Kidney (tissue), 14 donors: ENCODE data around the gene SGSM2. TPM values are rescaled to one million over a fixed set of nuclear protein-coding genes. Genes with fewer than 3 reads are reported as not detected.

ENCODE experiments used
- DNase-seq, 5 donors: peaks; one replicate each; pipeline ENCODE4 v3.0.0-alpha.2; 2013 to 2020
- FAIRE-seq: peaks from 2 replicates; lab custom pipeline; 2012; peaks lifted over from hg19 to GRCh38; lab: Jason Lieb, UNC
- H3K27ac ChIP-seq, 2 donors: one replicate each; pipeline ENCODE4 v1.7.0; 2013; ENCODE audit warnings: low read depth in 2 of 2, low read length in 2 of 2, inconsistent platforms in 1 of 2
- H3K27me3 ChIP-seq: one replicate; pipeline ENCODE4 v1.7.1; 2013; ENCODE audit warnings: low read length, inconsistent platforms; ENCODE audit not compliant: control insufficient read depth, insufficient read depth
- H3K36me3 ChIP-seq, 3 donors: one replicate each; pipeline versions ENCODE4 v1.7.0 to v1.7.1; 2013; ENCODE audit warnings: low read length in 3 of 3, control low read depth in 1 of 3, inconsistent platforms in 1 of 3; ENCODE audit not compliant: insufficient read depth in 3 of 3, control insufficient read depth in 2 of 3
- H3K4me1 ChIP-seq, 3 donors: one replicate each; pipeline versions ENCODE4 v1.7.0 to v1.7.1; 2013; ENCODE audit warnings: low read length in 3 of 3, inconsistent platforms in 1 of 3, low read depth in 1 of 3; ENCODE audit not compliant: control insufficient read depth in 2 of 3, insufficient read depth in 2 of 3
- H3K4me3 ChIP-seq, 3 donors: one replicate each; pipeline versions ENCODE4 v1.7.0 to v1.8.1; 2013; ENCODE audit warnings: low read length in 3 of 3, control low read depth in 1 of 3, inconsistent platforms in 1 of 3
- H3K9ac ChIP-seq, 3 donors: one replicate each; pipeline versions ENCODE4 v1.7.0 to v1.7.1; 2013; ENCODE audit warnings: low read length in 3 of 3, control low read depth in 1 of 3, inconsistent platforms in 1 of 3
- H3K9me3 ChIP-seq, 3 donors: one replicate each; pipeline versions ENCODE4 v1.7.0 to v1.7.1; 2013; ENCODE audit warnings: low read length in 3 of 3, control low read depth in 1 of 3, inconsistent platforms in 1 of 3; ENCODE audit not compliant: control insufficient read depth in 2 of 3, insufficient read depth in 1 of 3
- CTCF ChIP-seq: IDR thresholded peaks from 3 replicates; pipeline ENCODE4 v1.5.1; 2012; ENCODE audit warnings: mild to moderate bottlenecking, moderate library complexity, borderline replicate concordance; ENCODE audit not compliant: insufficient read depth; ENCODE audit errors: extremely low read depth
- intact Hi-C: fragments of 100-400 bp; cut with DNase I; formaldehyde crosslinking; loops from one replicate; pipeline ENCODE4 v1.11.1; 2022
- polyA plus RNA-seq: library from polyadenylated mRNA; stranded (reverse); fragments of 350-450 nt; fragmentation: Illumina TruSeq; extraction: RNeasy Lipid Tissue Mini Kit (QIAGEN cat#74804); gene quantifications from one replicate; pipeline ENCODE4 v1.2.3, GENCODE V29; 2014; ENCODE audit warnings: low read depth, low replicate concordance; ENCODE audit not compliant: insufficient read depth
- total RNA-seq: library from RNA; stranded (reverse); fragmentation: NEBNext Ultra II Directional; extraction: Animal tissue kit (Norgen Biotek cat#: 25700); gene quantifications from one replicate; pipeline ENCODE4 v1.2.1, GENCODE V29; 2021
- donor health status: control.
- donor health status: control.
- donor health status: control.
- donor health status: control.
- donor health status: control.
- donor health status: DM: yes; HTN: yes; CAD: no.
- donor health status: Normal renal cell carcinoma (clear cell type).

The SGSM2 gene
- total and polyA plus RNA-seq, 2 donors from 2014 or later: 33.7 to 58.0 TPM

GRCh38 chr17:2401426-2402221 is 64.3 kb downstream of the SGSM2 start:
- no peak for TF ChIP-seq CTCF
- peak; percentile 86 for FAIRE-seq
- DNase-seq: peak; percentile 99 to 100 (median 100)
- Histone ChIP-seq H3K27me3 (no peaks in the 10 kb centered on the region), H3K36me3 (no peaks in the 10 kb centered on the region), H3K4me3 (peak overlapping the region; percentile 81 to 98 (median 83)), H3K9ac (peak overlapping the region; percentile 70 to 82 (median 76)), H3K4me1 (peaks cover 5 to 31% (median 28%) of the 10 kb centered on the region in 3 donors), H3K9me3 (no peaks in the 10 kb centered on the region), H3K27ac (peak overlapping the region; percentile 99 to 100)
- intact Hi-C loops: no loop called here

GRCh38 chr17:2402544-2402943 is 65.2 kb downstream of the SGSM2 start:
- intact Hi-C loops: no loop called here
- DNase-seq (peak in 1 of 5 donors; percentile 53), FAIRE-seq (no peak)
- no peak for TF ChIP-seq CTCF
- Histone ChIP-seq H3K4me3 (peak overlapping the region in 2 of 3 donors; percentile 64 to 72), H3K27me3 (no peaks in the 10 kb centered on the region), H3K9ac (peak overlapping the region in 2 of 3 donors; percentile 78 to 82), H3K9me3 (no peaks in the 10 kb centered on the region), H3K4me1 (peaks cover 9 to 31% (median 25%) of the 10 kb centered on the region in 3 donors), H3K36me3 (no peaks in the 10 kb centered on the region), H3K27ac (peak overlapping the region; percentile 67 to 79)

GRCh38 chr17:2403044-2403443 is 65.7 kb downstream of the SGSM2 start:
- H3K27me3 ChIP-seq: no peaks in the 10 kb centered on the region
- FAIRE-seq (no peak), DNase-seq (no peak)
- H3K4me3 ChIP-seq: no peak overlapping the region
- no peak for TF ChIP-seq CTCF
- intact Hi-C loops: no loop called here
- H3K36me3 ChIP-seq: no peaks in the 10 kb centered on the region
- no peaks in the 10 kb centered on the region for H3K9me3 ChIP-seq
- H3K9ac ChIP-seq: peak overlapping the region in 1 of 3 donors; percentile 82
- H3K4me1 ChIP-seq: peaks cover 9 to 27% (median 20%) of the 10 kb centered on the region in 3 donors
- no peak overlapping the region for H3K27ac ChIP-seq
